Panc1 (cell line): ENCODE results near the gene NXT1. TPM values are rescaled to one million over a fixed set of nuclear protein-coding genes. Genes with fewer than 3 reads are reported as not detected.

Source experiments
- ATAC-seq: fragments of 200-7000 bp; cut with Tn5 transposase; 2 replicates; pipeline ENCODE4 v1.9.1; 2020; ENCODE audit warnings: mild to moderate bottlenecking, moderate library complexity
- BruUV-seq: library from RNA; stranded (reverse); fragments of 400-500 nt; replicated peaks from 2 replicates; lab custom pipeline; 2021; lab: Mats Ljungman, UMichigan
- CTCF ChIA-PET: fragments of 300-600 bp; sonication (Branson Sonifier 250); formaldehyde crosslinking; loops from one replicate; lab custom pipeline; 2022; ENCODE audit warnings: antibody characterized with exemption; lab: Charles Lee
- POLR2A ChIA-PET: fragments of 300-600 bp; sonication (Branson Sonifier 250); formaldehyde crosslinking; loops from one replicate; lab custom pipeline; 2022; ENCODE audit warnings: antibody characterized with exemption; lab: Charles Lee
- DNase-seq: peaks from one replicate; pipeline ENCODE4 v3.0.0-alpha.2; 2010; ENCODE audit warnings: low read depth, low spot score
- H3K27ac ChIP-seq: 2 replicates; pipeline ENCODE4 v1.5.1; 2011; ENCODE audit warnings: mild to moderate bottlenecking, low read length, inconsistent platforms
- H3K27me3 ChIP-seq: fragments of 200-500 bp; sonication (Bioruptor generic); 2 replicates; pipeline ENCODE4 v1.6.0; 2014; ENCODE audit warnings: low read length, inconsistent platforms; ENCODE audit not compliant: control insufficient read depth, insufficient read depth
- H3K36me3 ChIP-seq: fragments of 200-500 bp; sonication (Bioruptor generic); 2 replicates; pipeline ENCODE4 v1.5.1; 2014; ENCODE audit warnings: inconsistent platforms, mild to moderate bottlenecking, low read length, moderate library complexity; ENCODE audit not compliant: control insufficient read depth, insufficient read depth
- H3K4me1 ChIP-seq: 2 replicates; pipeline ENCODE4 v1.5.1; 2011; ENCODE audit warnings: inconsistent platforms, mild to moderate bottlenecking, low read length, moderate library complexity; ENCODE audit not compliant: control insufficient read depth, insufficient read depth
- H3K4me3 ChIP-seq, 2 experiments: 2 replicates each; pipeline ENCODE4 v1.5.1; 2011 to 2012; ENCODE audit warnings: low read depth in 2 of 2, low read length in 2 of 2, mild to moderate bottlenecking in 2 of 2, inconsistent platforms in 1 of 2, moderate library complexity in 1 of 2
- H3K9me3 ChIP-seq: fragments of 200-500 bp; sonication (Bioruptor generic); 2 replicates; pipeline ENCODE4 v1.5.1; 2014; ENCODE audit warnings: low read depth, mild to moderate bottlenecking, inconsistent platforms, low read length, moderate library complexity; ENCODE audit not compliant: control insufficient read depth, insufficient read depth
- CTCF ChIP-seq: fragments of 450-650 bp; IDR thresholded peaks from 2 replicates; pipeline ENCODE4 v1.5.1; 2017; ENCODE audit warnings: mild to moderate bottlenecking
- POLR2AphosphoS5 ChIP-seq: IDR thresholded peaks from 2 replicates; pipeline ENCODE4 v1.6.1; 2012; ENCODE audit warnings: mild to moderate bottlenecking, low read depth, low read length, moderate library complexity
- REST ChIP-seq, 2 experiments: IDR thresholded peaks; 2 replicates each; pipeline ENCODE4 v1.6.1; 2011 to 2012; ENCODE audit warnings: low read depth in 2 of 2, control low read depth in 1 of 2, low read length in 1 of 2, mild to moderate bottlenecking in 1 of 2, moderate library complexity in 1 of 2; ENCODE audit not compliant: insufficient read depth in 1 of 2
- SIN3A ChIP-seq: IDR thresholded peaks from 2 replicates; pipeline ENCODE4 v1.6.1; 2012; ENCODE audit warnings: low read depth, mild to moderate bottlenecking, low read length, moderate library complexity, borderline replicate concordance; ENCODE audit not compliant: insufficient read depth
- TCF7L2 ChIP-seq: IDR thresholded peaks from 2 replicates; pipeline ENCODE4 v1.6.1; 2011; ENCODE audit warnings: mild to moderate bottlenecking, low read depth, low read length, inconsistent platforms
- in situ Hi-C: cut with HindIII; loops from 2 replicates; pipeline ENCODE4 v1.10.0; 2016; ENCODE audit warnings: low sequenced_read_pairs, low pct_unique_long_range_greater_than_20kb
- intact Hi-C: fragments of 100-400 bp; cut with micrococcal nuclease; formaldehyde crosslinking; loops from one replicate; pipeline ENCODE4 v1.10.0; 2022; ENCODE audit not compliant: unreplicated experiment
- total RNA-seq: library from RNA; stranded (reverse); gene quantifications from one replicate; pipeline ENCODE4 v1.2.1, GENCODE V29; 2021; ENCODE audit not compliant: unreplicated experiment

Gene NXT1
- total RNA-seq, 1 experiment from 2014 or later = 31.3 TPM

- Histone ChIP-seq H3K27me3 (no peaks in the 10 kb centered on the region), H3K4me1 (no peaks in the 10 kb centered on the region), H3K4me3 (no peak overlapping the region), H3K9me3 (no peaks in the 10 kb centered on the region), H3K27ac (no peak overlapping the region), H3K36me3 (peaks cover 2% of the 10 kb centered on the region; the same call in 1 of the 2 replicates)
- intact Hi-C loops = no loop called here
- no TSS peak for BruUV-seq
- ChIA-PET POLR2A (no interaction called here), CTCF (no interaction called here)
- in situ Hi-C loops = no loop called here
- DNase-seq (no peak), ATAC-seq (no peak)
- TF ChIP-seq POLR2AphosphoS5 (no peak), TCF7L2 (no peak), CTCF (no peak), SIN3A (no peak)
These were observed 41.2 kb downstream of the NXT1 start for GRCh38 chr20:23391707-23392310.

GRCh38 chr20:23393996-23394775 is 43.6 kb downstream of the NXT1 start:
- in situ Hi-C loops = no loop called here
- Histone ChIP-seq H3K27me3 (no peaks in the 10 kb centered on the region), H3K4me3 (no peak overlapping the region), H3K27ac (no peak overlapping the region), H3K36me3 (peaks cover 2% of the 10 kb centered on the region; the same call in 1 of the 2 replicates), H3K9me3 (no peaks in the 10 kb centered on the region), H3K4me1 (no peaks in the 10 kb centered on the region)
- ChIA-PET POLR2A (no interaction called here), CTCF (interaction anchor here (0.7 kb wide), 1 partner anchor 136 kb away, joined by 3 read pairs; no protein-coding TSS in a partner anchor)
- BruUV-seq = no TSS peak
- intact Hi-C loops = no loop called here
- no peak for ATAC-seq
- DNase-seq = no peak
- TF ChIP-seq TCF7L2 = no peak
- no peak for TF ChIP-seq CTCF
- no peak for TF ChIP-seq SIN3A
- no peak for TF ChIP-seq POLR2AphosphoS5
- TF ChIP-seq REST (IDR thresholded peaks at IDR 0.05; ENCODE audit: insufficient read depth in 1 of 2, low read depth in 2 of 2, low read length in 1 of 2) = no peak
